Panc1 (cell line): ENCODE data around the gene WDR35. TPM values are rescaled to one million over a fixed set of nuclear protein-coding genes. Genes with fewer than 3 reads are reported as not detected.
A peak's percentile ranks its signal among the peaks of the same experiment; 100 is the strongest.

ENCODE experiments used
- ATAC-seq: fragments of 200-7000 bp; cut with Tn5 transposase; 2 replicates; pipeline ENCODE4 v1.9.1; 2020; ENCODE audit warnings: mild to moderate bottlenecking, moderate library complexity
- BruUV-seq: library from RNA; stranded (reverse); fragments of 400-500 nt; replicated peaks from 2 replicates; lab custom pipeline; 2021; lab: Mats Ljungman, UMichigan
- CTCF ChIA-PET: fragments of 300-600 bp; sonication (Branson Sonifier 250); formaldehyde crosslinking; loops from one replicate; lab custom pipeline; 2022; ENCODE audit warnings: antibody characterized with exemption; lab: Charles Lee
- POLR2A ChIA-PET: fragments of 300-600 bp; sonication (Branson Sonifier 250); formaldehyde crosslinking; loops from one replicate; lab custom pipeline; 2022; ENCODE audit warnings: antibody characterized with exemption; lab: Charles Lee
- DNase-seq: peaks from one replicate; pipeline ENCODE4 v3.0.0-alpha.2; 2010; ENCODE audit warnings: low read depth, low spot score
- H3K27ac ChIP-seq: 2 replicates; pipeline ENCODE4 v1.5.1; 2011; ENCODE audit warnings: mild to moderate bottlenecking, low read length, inconsistent platforms
- H3K27me3 ChIP-seq: fragments of 200-500 bp; sonication (Bioruptor generic); 2 replicates; pipeline ENCODE4 v1.6.0; 2014; ENCODE audit warnings: low read length, inconsistent platforms; ENCODE audit not compliant: control insufficient read depth, insufficient read depth
- H3K36me3 ChIP-seq: fragments of 200-500 bp; sonication (Bioruptor generic); 2 replicates; pipeline ENCODE4 v1.5.1; 2014; ENCODE audit warnings: inconsistent platforms, mild to moderate bottlenecking, low read length, moderate library complexity; ENCODE audit not compliant: control insufficient read depth, insufficient read depth
- H3K4me1 ChIP-seq: 2 replicates; pipeline ENCODE4 v1.5.1; 2011; ENCODE audit warnings: inconsistent platforms, mild to moderate bottlenecking, low read length, moderate library complexity; ENCODE audit not compliant: control insufficient read depth, insufficient read depth
- H3K4me3 ChIP-seq, 2 experiments: 2 replicates each; pipeline ENCODE4 v1.5.1; 2011 to 2012; ENCODE audit warnings: low read depth in 2 of 2, low read length in 2 of 2, mild to moderate bottlenecking in 2 of 2, inconsistent platforms in 1 of 2, moderate library complexity in 1 of 2
- H3K9me3 ChIP-seq: fragments of 200-500 bp; sonication (Bioruptor generic); 2 replicates; pipeline ENCODE4 v1.5.1; 2014; ENCODE audit warnings: low read depth, mild to moderate bottlenecking, inconsistent platforms, low read length, moderate library complexity; ENCODE audit not compliant: control insufficient read depth, insufficient read depth
- POLR2AphosphoS5 ChIP-seq: IDR thresholded peaks from 2 replicates; pipeline ENCODE4 v1.6.1; 2012; ENCODE audit warnings: mild to moderate bottlenecking, low read depth, low read length, moderate library complexity
- REST ChIP-seq, 2 experiments: IDR thresholded peaks; 2 replicates each; pipeline ENCODE4 v1.6.1; 2011 to 2012; ENCODE audit warnings: low read depth in 2 of 2, control low read depth in 1 of 2, low read length in 1 of 2, mild to moderate bottlenecking in 1 of 2, moderate library complexity in 1 of 2; ENCODE audit not compliant: insufficient read depth in 1 of 2
- SIN3A ChIP-seq: IDR thresholded peaks from 2 replicates; pipeline ENCODE4 v1.6.1; 2012; ENCODE audit warnings: low read depth, mild to moderate bottlenecking, low read length, moderate library complexity, borderline replicate concordance; ENCODE audit not compliant: insufficient read depth
- TCF7L2 ChIP-seq: IDR thresholded peaks from 2 replicates; pipeline ENCODE4 v1.6.1; 2011; ENCODE audit warnings: mild to moderate bottlenecking, low read depth, low read length, inconsistent platforms
- in situ Hi-C: cut with HindIII; loops from 2 replicates; pipeline ENCODE4 v1.10.0; 2016; ENCODE audit warnings: low sequenced_read_pairs, low pct_unique_long_range_greater_than_20kb
- intact Hi-C: fragments of 100-400 bp; cut with micrococcal nuclease; formaldehyde crosslinking; loops from one replicate; pipeline ENCODE4 v1.10.0; 2022; ENCODE audit not compliant: unreplicated experiment
- total RNA-seq: library from RNA; stranded (reverse); gene quantifications from one replicate; pipeline ENCODE4 v1.2.1, GENCODE V29; 2021; ENCODE audit not compliant: unreplicated experiment
- TF ChIP-seq, protein P1 (sequence below): fragments of 450-650 bp; IDR thresholded peaks from 2 replicates; pipeline ENCODE4 v1.5.1; 2017; ENCODE audit warnings: mild to moderate bottlenecking

WDR35 gene
- total RNA-seq, 1 experiment from 2014 or later = 13.8 TPM

GRCh38 chr2:19911808-19912509 is 77.9 kb downstream of the WDR35 start:
- Histone ChIP-seq H3K4me1 (peaks cover 19% of the 10 kb centered on the region), H3K9me3 (no peaks in the 10 kb centered on the region), H3K36me3 (peaks cover 9% of the 10 kb centered on the region), H3K4me3 (0 out of 4 replicates have a peak overlapping the region, but pooled peaks of 1 of the 2 experiments have one; percentile 6), H3K27ac (peak overlapping the region; percentile 78), H3K27me3 (no peaks in the 10 kb centered on the region)
- intact Hi-C loops (no loop called here), in situ Hi-C loops (no loop called here)
- BruUV-seq = TSS peak; percentile 21
- DNase-seq (peak; percentile 96), ATAC-seq (peak; percentile 97)
- TF ChIP-seq SIN3A (no peak), TCF7L2 (peak; percentile 53; the same call in 1 of the 2 replicates), REST (IDR thresholded peaks at IDR 0.05; ENCODE audit: insufficient read depth in 1 of 2, low read depth in 2 of 2, low read length in 1 of 2) (no peak), POLR2AphosphoS5 (peak; percentile 18; the same call in 1 of the 2 replicates)
- TF ChIP-seq, protein P1, sequence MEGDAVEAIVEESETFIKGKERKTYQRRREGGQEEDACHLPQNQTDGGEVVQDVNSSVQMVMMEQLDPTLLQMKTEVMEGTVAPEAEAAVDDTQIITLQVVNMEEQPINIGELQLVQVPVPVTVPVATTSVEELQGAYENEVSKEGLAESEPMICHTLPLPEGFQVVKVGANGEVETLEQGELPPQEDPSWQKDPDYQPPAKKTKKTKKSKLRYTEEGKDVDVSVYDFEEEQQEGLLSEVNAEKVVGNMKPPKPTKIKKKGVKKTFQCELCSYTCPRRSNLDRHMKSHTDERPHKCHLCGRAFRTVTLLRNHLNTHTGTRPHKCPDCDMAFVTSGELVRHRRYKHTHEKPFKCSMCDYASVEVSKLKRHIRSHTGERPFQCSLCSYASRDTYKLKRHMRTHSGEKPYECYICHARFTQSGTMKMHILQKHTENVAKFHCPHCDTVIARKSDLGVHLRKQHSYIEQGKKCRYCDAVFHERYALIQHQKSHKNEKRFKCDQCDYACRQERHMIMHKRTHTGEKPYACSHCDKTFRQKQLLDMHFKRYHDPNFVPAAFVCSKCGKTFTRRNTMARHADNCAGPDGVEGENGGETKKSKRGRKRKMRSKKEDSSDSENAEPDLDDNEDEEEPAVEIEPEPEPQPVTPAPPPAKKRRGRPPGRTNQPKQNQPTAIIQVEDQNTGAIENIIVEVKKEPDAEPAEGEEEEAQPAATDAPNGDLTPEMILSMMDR = no peak
- CTCF ChIA-PET = no interaction called here
- POLR2A ChIA-PET = no interaction called here

DNA sequence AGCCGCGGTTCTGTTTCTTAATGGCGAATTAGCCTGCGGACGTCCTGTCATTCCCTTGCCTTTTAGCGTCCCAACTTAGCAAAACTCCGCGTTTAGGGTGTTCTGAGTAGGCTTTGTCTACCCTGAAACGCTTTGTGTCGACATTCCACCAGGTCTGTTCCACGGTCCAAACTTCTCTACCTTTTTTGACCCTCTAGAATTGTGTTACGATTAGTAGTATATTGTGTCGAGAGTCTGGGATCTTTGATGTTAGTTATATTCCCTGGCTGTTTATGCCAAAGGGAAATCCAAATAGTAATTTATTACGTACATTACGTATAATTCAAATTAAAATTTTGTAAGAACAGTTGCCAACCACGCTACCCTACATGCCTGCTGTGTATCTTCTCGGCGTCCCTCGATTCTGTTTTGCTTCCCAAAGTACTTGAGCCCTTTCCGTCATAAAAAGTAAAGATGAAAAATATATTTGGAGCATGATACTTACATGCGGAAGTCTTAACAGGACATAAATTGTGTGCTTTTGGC is 87.6 kb downstream of the WDR35 start:
- Histone ChIP-seq H3K9me3 (no peaks in the 10 kb centered on the region), H3K36me3 (peaks cover under 1% of the 10 kb centered on the region), H3K27ac (peak overlapping the region; percentile 94), H3K4me3 (peak overlapping the region; percentile 65 to 98), H3K4me1 (peaks cover 33% of the 10 kb centered on the region), H3K27me3 (no peaks in the 10 kb centered on the region)
- TF ChIP-seq SIN3A = no peak
- TF ChIP-seq TCF7L2 = peak; percentile 0; the same call in 1 of the 2 replicates
- intact Hi-C loops (no loop called here), in situ Hi-C loops (no loop called here)
- TSS peak; percentile 99 for BruUV-seq
- ATAC-seq (no peak; the same call in 1 of the 2 replicates), DNase-seq (no peak)
- ChIA-PET CTCF (no interaction called here), POLR2A (interaction anchor here (0.7 kb wide), 1 partner anchor 39 kb away, joined by 10 read pairs; no protein-coding TSS in a partner anchor)
